BLaER1 (cell line): ENCODE data around the gene PCBP2.
"Not testable (repeated sequence)": the region's sequence is repeated elsewhere in the genome, so short reads cannot be mapped to it uniquely, and the experiment has no call there.

ENCODE experiments used
- H3K27ac ChIP-seq: shearing (Covaris generic); formaldehyde crosslinking; 2 replicates; pipeline ENCODE4 v1.8.1; 2022
- H3K27me3 ChIP-seq: shearing (Covaris generic); formaldehyde crosslinking; 2 replicates; pipeline ENCODE4 v1.8.1; 2022
- H3K36me3 ChIP-seq: shearing (Covaris generic); formaldehyde crosslinking; 2 replicates; pipeline ENCODE4 v1.8.1; 2022
- H3K4me1 ChIP-seq: shearing (Covaris generic); formaldehyde crosslinking; 2 replicates; pipeline ENCODE4 v1.8.1; 2022
- H3K4me2 ChIP-seq: shearing (Covaris generic); formaldehyde crosslinking; 2 replicates; pipeline ENCODE4 v1.8.1; 2022
- H3K4me3 ChIP-seq: shearing (Covaris generic); formaldehyde crosslinking; 2 replicates; pipeline ENCODE4 v1.8.1; 2022
- H3K9ac ChIP-seq: shearing (Covaris generic); formaldehyde crosslinking; 2 replicates; pipeline ENCODE4 v1.8.1; 2022
- H3K9me3 ChIP-seq: shearing (Covaris generic); formaldehyde crosslinking; 2 replicates; pipeline ENCODE4 v1.8.1; 2022
- H4K20me1 ChIP-seq: shearing (Covaris generic); formaldehyde crosslinking; 2 replicates; pipeline ENCODE4 v1.8.1; 2022
- Cebpa-rat ChIP-seq: shearing (Covaris generic); IDR thresholded peaks from 2 replicates; pipeline ENCODE4 v1.8.1; 2022

PCBP2 gene

DNA sequence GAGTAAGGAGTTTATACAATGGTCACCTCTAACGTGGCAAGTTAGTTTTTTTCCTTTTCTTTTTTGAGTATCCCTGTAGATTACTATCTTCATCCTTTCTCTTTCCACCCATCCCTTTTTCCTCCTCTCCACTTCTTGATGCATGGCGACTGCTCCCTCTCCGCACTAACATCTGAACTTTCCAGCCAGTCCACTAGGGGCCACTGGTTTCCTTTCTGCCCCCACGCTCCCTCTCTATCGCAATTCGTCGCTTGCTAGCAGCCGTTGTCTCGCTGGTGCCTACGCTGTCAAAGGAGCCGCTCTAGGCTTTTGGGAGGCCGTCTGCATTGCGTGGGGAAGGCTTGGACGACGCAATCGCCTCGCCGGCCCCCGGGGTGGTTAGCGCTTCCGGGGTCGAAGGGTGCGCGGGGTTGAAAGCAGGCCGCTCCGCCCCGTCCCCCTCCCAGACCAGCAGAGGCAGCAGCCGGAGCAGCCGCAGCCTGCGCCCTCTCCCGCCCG, at the start of gene PCBP2:
Gene PCBP2, plus strand, starts transcription at position 442 of the 498 bp plus-strand sequence. CDS start 2,699 bp downstream, outside the sequence.
- peak within 1 kb of the TSS; percentile 99 for H3K9ac ChIP-seq
- peaks cover 63% of the 10 kb centered on the region for H3K36me3 ChIP-seq
- peak within 1 kb of the TSS; percentile 89 for H3K4me2 ChIP-seq
- peaks cover 19% of the 10 kb centered on the region for H3K4me1 ChIP-seq
- H3K27me3 ChIP-seq: no peaks in the 10 kb centered on the region
- peaks cover 43% of the 10 kb centered on the region for H4K20me1 ChIP-seq
- H3K27ac ChIP-seq: peak within 1 kb of the TSS; percentile 99
- peak; percentile 41; the same call in 1 of the 2 replicates for TF ChIP-seq Cebpa-rat
- peak within 1 kb of the TSS; percentile 76 for H3K4me3 ChIP-seq
- H3K9me3 ChIP-seq: no peaks in the 10 kb centered on the region

DNA sequence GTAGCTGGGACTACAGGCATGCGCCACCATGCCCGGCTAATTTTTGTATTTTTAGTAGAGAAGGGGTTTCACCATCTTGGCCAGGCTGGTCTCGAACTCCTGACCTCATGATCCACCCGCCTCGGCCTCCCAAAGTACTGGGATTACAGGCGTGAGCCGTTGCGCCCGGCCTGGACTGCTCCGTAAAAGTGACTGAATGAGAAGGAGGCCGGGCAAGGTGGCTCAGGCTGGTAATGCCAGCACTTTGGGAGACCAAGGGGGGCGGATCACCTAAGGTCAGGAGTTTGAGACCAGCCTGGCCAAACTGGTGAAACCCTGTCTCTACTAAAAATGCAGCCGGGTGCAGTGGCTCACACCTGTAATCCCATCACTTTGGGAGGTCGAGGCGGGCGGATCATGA, 49.6 kb upstream of the PCBP2 start:
- Histone ChIP-seq H3K36me3 (peaks cover 84% of the 10 kb centered on the region), H4K20me1 (peaks cover 69% of the 10 kb centered on the region)
- H3K9me3 ChIP-seq: not testable (repeated sequence)

DNA sequence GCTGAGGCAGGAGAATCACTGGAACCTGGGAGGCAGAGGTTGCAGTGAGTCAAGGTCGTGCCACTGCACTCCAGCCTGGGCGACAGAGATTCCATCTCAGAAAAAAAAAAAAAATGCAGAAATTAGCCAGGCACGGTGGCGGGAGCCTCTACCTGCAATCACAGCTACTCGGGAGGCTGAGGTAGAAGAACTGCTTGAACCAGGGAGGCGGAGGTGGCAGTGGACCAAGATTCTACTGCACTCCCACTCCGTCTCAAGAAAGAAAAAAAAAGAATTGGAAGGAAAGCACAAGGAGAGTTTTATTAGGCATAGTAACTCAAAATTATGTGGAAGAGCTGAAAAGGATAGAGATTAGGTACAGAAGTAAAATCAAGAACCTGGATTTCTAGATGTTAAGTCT, 49.0 kb upstream of the PCBP2 start:
- peaks cover 64% of the 10 kb centered on the region for H4K20me1 ChIP-seq
- 0 out of 2 replicates have a peak, but pooled peaks cover 9% of the 10 kb centered on the region for H3K9me3 ChIP-seq
- no peak overlapping the region for H3K4me3 ChIP-seq
- H3K9ac ChIP-seq: no peak overlapping the region
- TF ChIP-seq Cebpa-rat: no peak
- H3K4me2 ChIP-seq: no peak overlapping the region
- H3K27ac ChIP-seq: no peak overlapping the region
- peaks cover 89% of the 10 kb centered on the region for H3K36me3 ChIP-seq
- H3K4me1 ChIP-seq: no peaks in the 10 kb centered on the region
- no peaks in the 10 kb centered on the region for H3K27me3 ChIP-seq

More for the DNA sequence above, 49.6 kb upstream of the PCBP2 start:
- not testable (repeated sequence) for H3K9ac ChIP-seq, H3K4me3 ChIP-seq, H3K27ac ChIP-seq, H3K4me1 ChIP-seq, H3K4me2 ChIP-seq, H3K27me3 ChIP-seq

DNA sequence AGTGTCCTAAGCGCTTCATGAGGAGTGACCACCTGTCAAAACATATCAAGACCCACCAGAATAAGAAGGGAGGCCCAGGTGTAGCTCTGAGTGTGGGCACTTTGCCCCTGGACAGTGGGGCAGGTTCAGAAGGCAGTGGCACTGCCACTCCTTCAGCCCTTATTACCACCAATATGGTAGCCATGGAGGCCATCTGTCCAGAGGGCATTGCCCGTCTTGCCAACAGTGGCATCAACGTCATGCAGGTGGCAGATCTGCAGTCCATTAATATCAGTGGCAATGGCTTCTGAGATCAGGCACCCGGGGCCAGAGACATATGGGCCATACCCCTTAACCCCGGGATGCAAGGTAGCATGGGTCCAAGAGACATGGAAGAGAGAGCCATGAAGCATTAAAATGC, 41.0 kb upstream of the PCBP2 start:
- H3K27me3 ChIP-seq: no peaks in the 10 kb centered on the region
- H3K36me3 ChIP-seq: peaks cover 83% of the 10 kb centered on the region
- H3K27ac ChIP-seq: no peak overlapping the region
- H4K20me1 ChIP-seq: peaks cover 9% of the 10 kb centered on the region; the same call in 1 of the 2 replicates
- no peak overlapping the region for H3K4me2 ChIP-seq
- H3K4me3 ChIP-seq: no peak overlapping the region
- H3K9ac ChIP-seq: no peak overlapping the region
- peaks cover 45% of the 10 kb centered on the region for H3K4me1 ChIP-seq
- H3K9me3 ChIP-seq: no peaks in the 10 kb centered on the region
- no peak for TF ChIP-seq Cebpa-rat

DNA sequence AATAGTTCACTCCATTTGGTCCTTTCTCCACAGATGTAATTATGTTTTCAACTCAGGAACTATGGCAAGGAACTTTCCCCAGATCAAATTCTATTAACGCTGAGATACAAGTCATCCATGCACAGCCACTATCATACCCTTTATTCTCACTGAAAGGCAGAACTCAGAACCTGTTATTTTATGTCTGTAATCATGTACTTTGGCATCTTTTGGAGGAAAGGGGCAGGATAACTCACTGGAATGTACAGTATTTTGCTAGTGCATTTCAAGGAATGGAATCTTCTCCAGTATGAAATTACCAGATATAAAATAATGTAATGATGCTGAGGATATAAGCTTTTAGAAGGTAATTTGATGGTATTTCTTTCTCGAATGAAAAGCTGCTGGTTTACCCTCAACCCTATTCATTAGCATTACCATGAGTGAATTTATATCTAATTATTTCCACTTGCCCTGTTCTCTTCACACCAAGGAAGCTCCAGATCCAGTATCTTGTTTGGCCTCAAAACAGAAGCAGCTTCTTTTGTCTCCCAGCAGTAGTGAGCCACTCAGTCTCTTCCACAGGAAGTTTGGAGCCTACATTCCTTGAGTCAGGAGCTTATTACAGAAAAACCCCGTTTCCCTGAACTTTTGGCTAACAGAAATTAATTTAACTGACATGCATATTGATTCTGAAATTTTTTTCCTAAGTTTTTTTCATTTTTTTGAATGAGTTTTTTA, 38.3 kb upstream of the PCBP2 start:
- Histone ChIP-seq H3K9ac (no peak overlapping the region), H4K20me1 (no peaks in the 10 kb centered on the region), H3K9me3 (no peaks in the 10 kb centered on the region), H3K27ac (no peak overlapping the region), H3K27me3 (no peaks in the 10 kb centered on the region), H3K4me1 (peaks cover 71% of the 10 kb centered on the region), H3K4me2 (peak overlapping the region; percentile 39; the same call in 1 of the 2 replicates), H3K4me3 (no peak overlapping the region), H3K36me3 (peaks cover 56% of the 10 kb centered on the region)
- TF ChIP-seq Cebpa-rat: no peak

DNA sequence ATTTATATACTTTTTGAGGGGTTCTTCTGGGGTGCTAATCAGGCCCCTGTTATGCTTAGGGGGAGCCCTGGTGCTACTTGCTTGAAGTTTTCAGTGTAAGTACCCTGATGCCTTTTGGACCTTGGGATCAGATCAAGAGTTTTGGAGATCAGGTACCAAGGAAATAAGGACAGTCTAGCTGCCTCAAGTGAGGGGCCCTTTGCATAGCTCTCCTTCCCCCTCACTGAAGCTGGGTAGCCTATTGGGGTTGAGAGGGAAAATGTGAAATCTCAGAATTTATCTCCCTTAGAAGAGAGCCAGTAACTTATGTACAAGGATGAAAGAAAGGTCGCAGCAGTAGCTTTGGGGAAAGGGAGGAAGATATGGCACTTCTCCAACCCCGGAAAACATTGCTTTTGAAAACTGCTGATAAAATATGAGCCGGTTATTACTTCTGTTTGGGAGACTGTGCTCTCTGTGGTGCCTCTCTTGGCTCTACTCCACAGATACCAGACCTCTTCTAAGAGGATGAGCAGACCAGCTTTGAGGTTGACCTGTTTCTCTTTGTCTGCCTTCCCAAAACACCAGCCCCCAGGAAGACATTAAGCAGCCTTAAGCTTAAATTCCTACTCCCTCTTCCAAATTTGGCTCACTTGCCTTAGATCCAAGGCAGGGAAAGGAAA, 37.0 kb upstream of the PCBP2 start:
- Histone ChIP-seq H3K4me2 (peak overlapping the region; percentile 2; the same call in 1 of the 2 replicates), H4K20me1 (no peaks in the 10 kb centered on the region), H3K36me3 (peaks cover 44% of the 10 kb centered on the region), H3K4me1 (peaks cover 84% of the 10 kb centered on the region), H3K9me3 (no peaks in the 10 kb centered on the region), H3K27me3 (no peaks in the 10 kb centered on the region), H3K9ac (no peak overlapping the region), H3K4me3 (no peak overlapping the region), H3K27ac (no peak overlapping the region)
- TF ChIP-seq Cebpa-rat: no peak

DNA sequence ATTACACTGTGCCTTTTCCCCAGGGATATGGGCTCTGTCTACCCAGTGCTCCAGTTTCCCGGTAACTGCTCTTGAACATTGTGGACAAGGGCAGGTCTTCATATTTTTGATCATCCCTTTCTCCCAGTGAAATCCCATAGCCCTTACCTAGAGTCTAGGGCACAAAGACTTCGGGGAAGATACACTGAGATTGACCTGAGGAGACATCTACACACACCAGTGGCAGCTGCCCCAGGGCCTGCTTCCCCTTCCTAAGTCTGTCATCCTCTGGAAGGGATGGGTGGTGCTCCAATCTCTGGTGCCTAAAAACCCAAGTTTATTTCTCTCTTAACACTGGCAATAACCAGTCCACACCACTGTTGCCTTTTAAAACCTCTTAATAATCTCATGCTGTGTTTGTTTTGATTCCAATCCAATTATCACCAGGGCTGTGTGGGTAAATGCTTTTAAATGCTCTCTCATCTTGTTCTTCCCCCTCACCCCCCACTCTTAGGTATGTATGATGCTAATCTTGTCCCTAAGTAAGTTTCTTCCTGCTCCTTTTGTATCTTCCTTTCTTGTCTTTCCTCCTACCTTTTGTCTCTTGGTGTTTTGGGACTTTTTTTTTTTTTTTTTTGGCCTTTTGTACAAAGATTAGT, 36.0 kb upstream of the PCBP2 start:
- H3K4me2 ChIP-seq: peak overlapping the region; percentile 2
- H3K9ac ChIP-seq, H3K27me3 ChIP-seq, H4K20me1 ChIP-seq, H3K27ac ChIP-seq, H3K9me3 ChIP-seq, H3K4me3 ChIP-seq: not testable (repeated sequence)
- H3K36me3 ChIP-seq: peaks cover 34% of the 10 kb centered on the region
- H3K4me1 ChIP-seq: peaks cover 94% of the 10 kb centered on the region

DNA sequence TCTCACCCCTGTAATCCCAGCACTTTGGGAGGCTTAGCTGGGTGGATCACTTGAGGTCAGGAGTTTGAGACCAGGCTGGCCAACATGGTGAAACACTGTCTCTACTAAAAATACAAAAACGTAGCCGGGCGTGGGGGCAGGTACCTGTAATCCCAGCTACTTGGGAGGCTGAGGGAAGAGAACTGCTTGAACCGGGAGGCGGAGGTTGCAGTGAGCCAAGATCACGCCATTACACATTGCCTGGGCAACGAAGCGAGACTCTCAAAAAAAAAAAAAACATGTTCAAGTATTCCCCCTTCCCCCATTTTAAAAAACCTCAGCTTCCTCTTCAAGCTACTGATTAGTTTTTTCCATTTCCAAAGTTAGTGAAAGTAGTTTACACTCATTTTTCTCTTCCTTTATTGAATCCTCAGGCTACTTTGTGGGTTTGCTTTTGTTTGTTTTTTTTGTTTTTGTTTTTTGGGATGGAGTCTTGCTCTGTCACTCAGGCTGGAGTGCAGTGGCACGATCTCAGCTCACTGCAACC, 34.5 kb upstream of the PCBP2 start:
- H4K20me1 ChIP-seq: not testable (repeated sequence)
- H3K27ac ChIP-seq: peak overlapping the region; percentile 49

DNA sequence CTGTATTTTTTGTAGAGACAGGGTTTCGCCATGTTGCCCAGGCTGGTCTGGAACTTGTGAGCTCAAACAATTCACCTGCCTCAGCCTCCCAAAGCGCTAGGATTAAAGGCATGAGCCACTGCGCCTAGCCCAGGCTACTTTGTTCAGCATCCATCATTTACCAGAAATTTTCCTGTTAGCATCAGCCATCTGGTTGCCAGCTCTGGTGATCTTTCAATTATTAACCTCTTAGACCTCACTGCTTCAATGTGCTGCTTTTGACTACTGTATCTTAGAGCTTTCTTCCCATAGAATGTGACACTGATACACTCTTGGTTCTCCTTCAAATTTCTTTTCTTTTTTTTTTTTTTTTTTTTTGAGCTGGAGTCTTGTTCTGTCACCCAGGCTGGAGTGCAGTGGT, 33.7 kb upstream of the PCBP2 start:
- TF ChIP-seq Cebpa-rat: no peak
- H3K9me3 ChIP-seq: no peaks in the 10 kb centered on the region
- no peak overlapping the region for H3K4me3 ChIP-seq
- H4K20me1 ChIP-seq: no peaks in the 10 kb centered on the region
- no peak overlapping the region for H3K9ac ChIP-seq
- H3K27ac ChIP-seq: peak overlapping the region; percentile 49
- peaks cover 89% of the 10 kb centered on the region for H3K4me1 ChIP-seq
- H3K27me3 ChIP-seq: no peaks in the 10 kb centered on the region
- peaks cover 15% of the 10 kb centered on the region; the same call in 1 of the 2 replicates for H3K36me3 ChIP-seq
- H3K4me2 ChIP-seq: peak overlapping the region; percentile 81

More for the DNA sequence above, 34.5 kb upstream of the PCBP2 start:
- H3K9ac ChIP-seq, H3K4me3 ChIP-seq, H3K9me3 ChIP-seq, H3K27me3 ChIP-seq: not testable (repeated sequence)
- H3K4me2 ChIP-seq: peak overlapping the region; percentile 81
- peaks cover 19% of the 10 kb centered on the region for H3K36me3 ChIP-seq
- peaks cover 97% of the 10 kb centered on the region for H3K4me1 ChIP-seq

DNA sequence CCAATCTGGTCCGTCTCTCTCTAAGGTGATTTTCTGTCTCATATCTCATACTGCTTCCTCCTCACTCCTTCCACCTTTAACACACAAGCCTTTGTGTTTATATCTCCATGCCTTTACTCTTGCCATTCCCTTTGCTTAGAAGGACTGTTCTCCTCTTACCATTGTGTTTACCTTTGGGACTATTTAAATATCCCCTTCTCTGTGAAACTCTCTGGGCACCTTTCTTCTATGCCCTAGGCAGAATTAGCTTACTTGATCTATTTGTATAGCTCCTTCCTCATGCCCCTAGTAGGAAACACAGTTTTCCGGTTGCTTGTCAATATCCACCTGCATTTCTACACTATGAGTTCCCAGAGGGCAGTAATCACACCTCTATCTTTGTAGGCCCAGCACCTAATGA, 32.1 kb upstream of the PCBP2 start:
- TF ChIP-seq Cebpa-rat: no peak
- Histone ChIP-seq H3K27ac (no peak overlapping the region), H3K4me2 (peak overlapping the region; percentile 81), H3K36me3 (peaks cover 5% of the 10 kb centered on the region; the same call in 1 of the 2 replicates), H3K27me3 (no peaks in the 10 kb centered on the region), H3K9me3 (no peaks in the 10 kb centered on the region), H4K20me1 (no peaks in the 10 kb centered on the region), H3K4me3 (no peak overlapping the region), H3K4me1 (peaks cover 73% of the 10 kb centered on the region), H3K9ac (no peak overlapping the region; the same call in 1 of the 2 replicates)

DNA sequence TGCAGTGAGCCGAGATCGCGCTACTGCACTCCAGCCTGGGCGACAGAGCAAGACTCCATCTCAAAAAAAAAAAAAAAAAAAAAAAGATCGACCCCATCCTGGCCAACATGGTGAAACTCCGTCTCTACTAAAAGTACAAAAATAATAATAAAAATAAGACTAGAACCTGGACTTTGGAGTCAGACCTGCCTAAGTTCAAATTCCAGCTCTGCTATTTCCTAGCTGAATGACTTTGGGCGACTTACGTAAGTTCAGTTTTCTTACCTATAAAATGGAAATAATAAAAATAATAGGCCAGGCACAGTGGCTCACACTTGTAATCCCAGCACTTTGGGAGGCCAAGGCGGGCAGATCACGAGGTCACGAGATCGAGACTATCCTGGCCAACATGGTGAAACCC, 29.7 kb upstream of the PCBP2 start:
- H3K27me3 ChIP-seq, H3K27ac ChIP-seq, H3K9me3 ChIP-seq, H4K20me1 ChIP-seq, H3K36me3 ChIP-seq, H3K4me3 ChIP-seq, H3K9ac ChIP-seq, H3K4me2 ChIP-seq: not testable (repeated sequence)
- H3K4me1 ChIP-seq: peaks cover 48% of the 10 kb centered on the region
